ENCODE measurements around the gene CTNNBL1. TPM values are rescaled to one million over a fixed set of nuclear protein-coding genes. Genes with fewer than 3 reads are reported as not detected.
"Not testable (repeated sequence)": the region's sequence is repeated elsewhere in the genome, so short reads cannot be mapped to it uniquely, and the experiment has no call there.

CTNNBL1 gene
- total RNA-seq, 6 experiments from 2014 or later = 16.3 to 41.8 (median 28.8) TPM

- Histone ChIP-seq H3K27me3 (no peaks in the 10 kb centered on the region), H3K27ac (no peak overlapping the region), H3K4me1 (no peaks in the 10 kb centered on the region), H3K36me3 (no peaks in the 10 kb centered on the region), H3K9me3 (no peaks in the 10 kb centered on the region), H3K4me3 (no peak overlapping the region)
- ATAC-seq (no peak), DNase-seq (no peak)
- WGBS (ENCODE audit: insufficient coverage, low coverage, low lambda C conversion rate, missing lambda C conversion rate) = 32% methylated on average over 3 of the region's 6 CpGs
- no peak for TF ChIP-seq POLR2A (IDR thresholded peaks at IDR 0.05)
- no peak for TF ChIP-seq CTCF (IDR thresholded peaks at IDR 0.05)
- intact Hi-C loops (cut with DNase I) = no loop called here
Measured at GRCh38 chr20:37657924-37658804, 35.7 kb upstream of the CTNNBL1 start.

GRCh38 chr20:37661519-37661918 lies 32.3 kb upstream of the CTNNBL1 start:
- ATAC-seq = no peak
- H3K27me3 ChIP-seq = no peaks in the 10 kb centered on the region
- H3K36me3 ChIP-seq = no peaks in the 10 kb centered on the region
- no peaks in the 10 kb centered on the region for H3K4me1 ChIP-seq
- no peak for TF ChIP-seq POLR2A (IDR thresholded peaks at IDR 0.05)
- no peak for TF ChIP-seq CTCF (IDR thresholded peaks at IDR 0.05)
- 77% methylated on average over 6 of the region's 6 CpGs for WGBS (ENCODE audit: insufficient coverage, low coverage, low lambda C conversion rate, missing lambda C conversion rate)
- no peak overlapping the region for H3K4me3 ChIP-seq
- intact Hi-C loops (cut with DNase I) = no loop called here
- no peaks in the 10 kb centered on the region for H3K9me3 ChIP-seq
- DNase-seq = no peak
- H3K27ac ChIP-seq = no peak overlapping the region

- Histone ChIP-seq H3K4me1 (no peaks in the 10 kb centered on the region), H3K27me3 (no peaks in the 10 kb centered on the region), H3K27ac (no peak overlapping the region), H3K9me3 (no peaks in the 10 kb centered on the region), H3K36me3 (no peaks in the 10 kb centered on the region), H3K4me3 (no peak overlapping the region)
- no peak for TF ChIP-seq POLR2A (IDR thresholded peaks at IDR 0.05)
- TF ChIP-seq CTCF (IDR thresholded peaks at IDR 0.05) = no peak
- intact Hi-C loops (cut with DNase I) = no loop called here
- ATAC-seq (no peak), DNase-seq (no peak)
- 67% methylated on average over 3 of the region's 3 CpGs for WGBS (ENCODE audit: insufficient coverage, low coverage, low lambda C conversion rate, missing lambda C conversion rate)
Measured at GRCh38 chr20:37662308-37662707, 31.5 kb upstream of the CTNNBL1 start.

- 86% methylated on average over 4 of the region's 4 CpGs for WGBS (ENCODE audit: insufficient coverage, low coverage, low lambda C conversion rate, missing lambda C conversion rate)
- H3K4me1 ChIP-seq; H3K4me3 ChIP-seq; H3K27ac ChIP-seq; H3K9me3 ChIP-seq; DNase-seq; H3K27me3 ChIP-seq; intact Hi-C loops (cut with DNase I); H3K36me3 ChIP-seq; ATAC-seq: not testable (repeated sequence)
Measured at GRCh38 chr20:37664595-37664994, 29.2 kb upstream of the CTNNBL1 start.

- Histone ChIP-seq H3K4me3 (no peak overlapping the region), H3K4me1 (no peaks in the 10 kb centered on the region), H3K36me3 (no peaks in the 10 kb centered on the region), H3K27ac (no peak overlapping the region), H3K27me3 (no peaks in the 10 kb centered on the region), H3K9me3 (no peaks in the 10 kb centered on the region)
- WGBS (ENCODE audit: insufficient coverage, low coverage, low lambda C conversion rate, missing lambda C conversion rate) = 74% methylated on average over 3 of the region's 9 CpGs
- ATAC-seq (no peak), DNase-seq (no peak)
- no peak for TF ChIP-seq CTCF (IDR thresholded peaks at IDR 0.05)
- no peak for TF ChIP-seq POLR2A (IDR thresholded peaks at IDR 0.05)
- intact Hi-C loops (cut with DNase I) = no loop called here
Measured at GRCh38 chr20:37668166-37668565, 25.7 kb upstream of the CTNNBL1 start.
